ENCODE measurements around the gene KNTC1. TPM values are rescaled to one million over a fixed set of nuclear protein-coding genes. Genes with fewer than 3 reads are reported as not detected.

The KNTC1 gene
- total and polyA plus RNA-seq, 7 experiments from 2014 or later, result 4.0 to 102 (median 30.9) TPM

Other genes starting within 250 kb of the KNTC1 start
- gene CLIP1, start 104.6 kb upstream of the KNTC1 start, total RNA-seq, result 10 to 100 TPM; 54.7 to 89.3 (median 65.1) TPM
- 10 to 100 TPM; 13.6 to 25.8 TPM for gene CLIP1, start 104.6 kb upstream of the KNTC1 start, polyA plus RNA-seq
- 10 to 100 TPM; 44.4 to 54.0 (median 46.8) TPM for gene ZCCHC8, start 26.3 kb upstream of the KNTC1 start, total RNA-seq
- gene ZCCHC8, start 26.3 kb upstream of the KNTC1 start, polyA plus RNA-seq, result 10 to 100 TPM; 10.6 to 19.7 TPM
- gene RSRC2, start 313 bp upstream of the KNTC1 start, total RNA-seq, result 100 to 1,000 TPM in 4 of 5 experiments, 10 to 100 TPM in 1; 89.7 to 249 (median 139) TPM
- gene RSRC2, start 313 bp upstream of the KNTC1 start, polyA plus RNA-seq, result 10 to 100 TPM; 32.1 to 56.1 TPM
- gene HCAR2, start 176.1 kb downstream of the KNTC1 start, total RNA-seq, result 10 to 100 TPM in 1 of 5 experiments, 1 to 10 TPM in 1, under 1 TPM in 1, not detected in 2; 0.22 to 11.9 (median 1.5) TPM
- gene HCAR2, start 176.1 kb downstream of the KNTC1 start, polyA plus RNA-seq, result not detected
- gene HCAR3, start 189.6 kb downstream of the KNTC1 start, total RNA-seq, result 10 to 100 TPM in 1 of 5 experiments, 1 to 10 TPM in 1, under 1 TPM in 1, not detected in 2; 0.22 to 24.6 (median 3.2) TPM
- gene HCAR3, start 189.6 kb downstream of the KNTC1 start, polyA plus RNA-seq, result not detected
- 1 to 10 TPM in 1 of 5 experiments, under 1 TPM in 1, not detected in 3; 0.12 to 2.8 TPM for gene HCAR1, start 203.6 kb downstream of the KNTC1 start, total RNA-seq
- not detected for gene HCAR1, start 203.6 kb downstream of the KNTC1 start, polyA plus RNA-seq
- gene DENR, start 225.6 kb downstream of the KNTC1 start, total RNA-seq, result 10 to 100 TPM; 29.5 to 65.5 (median 46.1) TPM
- gene DENR, start 225.6 kb downstream of the KNTC1 start, polyA plus RNA-seq, result 10 to 100 TPM; 54.7 to 75.8 TPM
- gene CCDC62, start 247.3 kb downstream of the KNTC1 start, total RNA-seq, result 1 to 10 TPM in 2 of 5 experiments, under 1 TPM in 3; 0.27 to 2.2 (median 0.93) TPM
- gene CCDC62, start 247.3 kb downstream of the KNTC1 start, polyA plus RNA-seq, result under 1 TPM in 1 of 2 donors, not detected in 1; 0.61 TPM